Erythroblast (primary cell): ENCODE measurements around the gene MYBPHL.
"Not testable (repeated sequence)": the region's sequence is repeated elsewhere in the genome, so short reads cannot be mapped to it uniquely, and the experiment has no call there.

ENCODE experiments used
- DNase-seq, 2 experiments: peaks; one replicate each; lab custom pipeline; 2025; lab: John Stamatoyannopoulos, UW
- GATA1 ChIP-seq: IDR thresholded peaks from 2 replicates; pipeline ENCODE4 v1.6.1; 2011; ENCODE audit warnings: low read depth, mild to moderate bottlenecking, control low read depth, low read length, moderate library complexity
- POLR2A ChIP-seq: IDR thresholded peaks from 2 replicates; pipeline ENCODE4 v1.6.1; 2011; ENCODE audit warnings: mild to moderate bottlenecking, low read length

The MYBPHL gene

DNA sequence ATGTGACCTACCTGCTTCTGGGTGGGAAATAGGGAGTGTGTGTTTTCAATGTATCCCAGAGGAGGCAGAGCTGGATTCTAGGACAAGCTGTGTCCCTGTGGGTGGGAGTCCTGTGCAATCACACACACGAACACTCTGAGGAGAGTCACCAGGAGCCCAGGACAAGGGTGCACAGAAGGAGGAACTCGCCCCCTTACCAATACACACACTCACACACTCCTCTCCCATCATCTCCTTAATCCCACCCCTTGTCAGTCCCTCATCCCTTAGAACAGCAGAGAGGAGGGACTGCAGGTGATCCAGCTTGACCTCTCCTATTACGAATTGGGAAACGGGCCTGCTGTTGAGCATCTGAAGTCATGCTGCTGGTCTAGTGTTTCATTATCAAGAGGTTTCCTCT, 8.5 kb upstream of the MYBPHL start:
- no peak for DNase-seq
- TF ChIP-seq GATA1: no peak
- no peak for TF ChIP-seq POLR2A

DNA sequence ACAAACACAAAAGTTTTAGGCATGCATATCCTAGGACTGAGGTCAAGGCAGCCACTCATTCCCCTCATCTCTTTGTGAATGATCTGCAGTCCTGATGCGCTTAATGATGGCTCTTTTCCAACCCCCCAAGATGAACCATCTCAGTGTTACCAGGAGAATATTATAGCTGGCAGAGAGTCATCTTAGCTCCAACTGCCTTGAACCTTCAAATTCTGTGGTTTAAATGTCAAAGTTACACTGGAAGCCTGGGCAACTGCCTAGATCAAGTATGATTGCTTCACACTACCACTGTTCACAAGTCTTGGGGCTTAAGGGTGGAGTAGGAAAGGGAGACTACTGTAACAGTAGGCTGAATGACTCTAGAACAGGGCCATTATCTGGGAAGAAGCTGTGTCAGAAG, 8.0 kb upstream of the MYBPHL start:
- TF ChIP-seq GATA1 (no peak), POLR2A (no peak)
- no peak for DNase-seq

DNA sequence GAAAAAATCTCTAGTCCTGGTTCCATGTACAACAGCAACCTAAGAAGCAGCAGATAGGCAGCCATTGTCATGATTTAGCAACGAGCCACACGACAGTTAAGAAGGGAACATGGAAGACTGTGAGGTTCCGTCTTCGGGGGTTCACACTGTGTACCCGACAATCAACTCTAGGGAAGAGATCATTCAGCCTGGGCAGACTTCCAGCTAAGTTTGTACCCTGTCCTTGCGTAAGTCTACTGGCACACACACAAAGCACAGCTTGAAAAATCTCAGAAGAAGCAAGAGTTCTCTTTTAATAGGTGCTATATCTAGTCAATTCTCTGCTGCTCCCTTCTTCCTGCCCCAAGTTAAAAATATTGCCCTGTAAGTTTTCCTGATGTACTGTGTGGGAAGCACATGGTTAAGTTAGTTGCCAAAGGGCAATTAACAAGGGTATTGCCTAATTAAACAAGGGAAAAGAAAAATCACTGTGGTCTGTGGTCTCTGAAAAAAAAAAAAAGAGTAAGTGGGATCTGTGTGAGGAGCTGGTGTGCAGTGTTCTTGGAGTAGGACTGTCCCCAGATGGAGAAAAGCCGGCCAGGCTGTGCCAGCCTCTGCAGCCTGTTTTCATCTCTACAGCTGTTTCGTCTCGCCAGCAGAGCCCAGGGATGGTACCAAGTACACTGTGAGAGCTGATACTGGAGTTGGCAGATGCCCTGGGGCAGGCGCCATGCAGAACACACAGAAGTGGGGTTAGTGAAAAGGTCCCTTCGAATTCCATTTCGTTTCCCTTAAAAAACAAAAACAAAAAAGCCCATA, 6.4 kb upstream of the MYBPHL start:
- DNase-seq: no peak
- no peak for TF ChIP-seq POLR2A
- TF ChIP-seq GATA1: no peak

DNA sequence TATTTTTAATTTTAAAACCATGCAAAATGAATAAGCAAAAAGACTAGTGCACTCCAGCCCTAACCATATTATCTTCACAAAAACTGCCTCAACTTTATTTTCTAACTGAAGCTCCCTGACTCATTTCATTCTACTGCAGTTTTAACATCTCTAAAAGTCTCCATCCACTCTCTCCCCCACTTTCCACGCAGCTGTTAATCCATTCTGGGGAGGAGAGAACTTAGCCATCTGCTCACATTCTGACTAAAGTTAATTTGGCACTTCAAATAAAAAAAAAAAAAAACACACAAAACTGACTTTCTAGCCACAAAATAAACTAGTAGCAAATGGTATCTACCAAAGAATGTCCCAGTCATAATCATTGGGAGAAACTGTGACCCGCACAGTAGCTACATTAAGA, 5.4 kb upstream of the MYBPHL start:
- no peak for TF ChIP-seq GATA1
- TF ChIP-seq POLR2A: no peak
- no peak for DNase-seq

DNA sequence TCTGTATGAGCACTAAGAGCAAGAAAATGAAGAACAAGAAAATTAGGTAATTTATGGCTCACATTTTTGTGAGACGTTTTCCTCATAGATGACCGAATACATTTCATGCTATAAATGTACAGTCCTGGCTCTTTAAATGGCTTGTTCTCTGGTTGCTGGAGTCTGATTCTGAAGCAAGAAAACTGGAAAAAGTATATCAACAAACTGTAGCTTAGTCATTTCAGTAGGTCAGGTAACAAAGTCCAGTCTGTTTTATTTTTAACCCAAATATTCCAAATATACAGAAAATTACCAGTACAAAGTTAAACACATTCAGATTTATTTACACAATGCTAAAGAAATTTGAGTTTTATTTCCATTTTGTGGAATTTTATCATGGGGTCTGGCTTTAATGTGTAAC, 2.5 kb upstream of the MYBPHL start:
- DNase-seq: no peak
- no peak for TF ChIP-seq POLR2A
- TF ChIP-seq GATA1: no peak

DNA sequence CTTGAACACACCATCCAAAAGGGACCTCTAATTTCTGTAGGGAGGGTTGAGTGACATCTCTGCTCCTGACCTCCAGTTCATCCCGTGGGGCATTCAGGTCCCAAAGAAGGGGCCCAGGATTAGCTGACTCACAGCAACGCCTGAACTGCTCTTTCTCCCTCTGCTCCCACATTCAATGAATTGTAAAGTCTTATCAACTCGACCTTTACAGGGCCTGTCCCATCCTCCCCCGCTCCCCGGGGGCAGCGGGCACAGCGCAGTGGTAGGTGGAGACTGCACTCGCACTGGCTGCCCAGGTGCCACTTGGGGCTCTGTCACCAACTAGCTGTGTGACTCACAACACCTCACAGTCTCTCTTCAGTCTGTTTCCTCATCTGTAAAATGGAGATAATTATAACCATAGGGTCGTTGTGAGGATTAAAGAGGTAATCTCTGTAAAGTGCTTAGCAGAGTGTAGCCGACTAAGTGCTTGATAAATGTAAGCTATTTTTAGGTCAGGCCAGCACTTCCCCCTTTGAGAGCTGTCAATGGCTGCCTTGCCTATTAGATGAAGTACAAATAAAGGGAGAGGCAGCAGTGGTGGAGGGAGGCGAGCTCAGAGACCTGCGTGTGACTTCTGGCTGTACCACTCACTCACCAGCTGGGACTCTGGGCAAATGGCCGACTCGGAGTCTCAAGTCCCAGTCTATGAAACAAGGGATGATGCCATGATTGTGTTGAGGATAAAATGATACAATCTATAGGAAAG, 637 bp upstream of the MYBPHL start:
- no peak for TF ChIP-seq GATA1
- no peak for TF ChIP-seq POLR2A
- peak in 1 of 2 experiments; percentile 24 for DNase-seq

DNA sequence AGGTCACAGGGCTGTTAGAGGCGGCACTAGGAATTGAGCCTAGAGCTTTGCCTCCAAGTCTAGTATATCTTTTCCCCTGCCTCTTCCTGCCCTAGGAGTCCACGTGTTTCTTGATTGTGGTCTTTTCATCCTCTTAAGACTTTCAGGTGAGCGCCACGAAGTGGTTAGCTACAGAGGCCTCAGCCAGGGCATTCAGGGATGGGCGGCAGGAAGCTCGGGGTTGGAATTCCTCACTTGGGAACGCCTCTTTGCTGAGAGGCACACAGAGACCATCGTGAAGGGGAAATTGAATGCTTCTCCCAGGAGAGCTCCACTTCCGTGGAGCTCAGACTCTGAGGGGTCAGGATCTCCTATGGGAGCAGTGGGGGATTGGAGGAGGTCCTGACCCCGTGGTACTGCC, 820 bp downstream of the MYBPHL start:
- DNase-seq: not testable (repeated sequence)

DNA sequence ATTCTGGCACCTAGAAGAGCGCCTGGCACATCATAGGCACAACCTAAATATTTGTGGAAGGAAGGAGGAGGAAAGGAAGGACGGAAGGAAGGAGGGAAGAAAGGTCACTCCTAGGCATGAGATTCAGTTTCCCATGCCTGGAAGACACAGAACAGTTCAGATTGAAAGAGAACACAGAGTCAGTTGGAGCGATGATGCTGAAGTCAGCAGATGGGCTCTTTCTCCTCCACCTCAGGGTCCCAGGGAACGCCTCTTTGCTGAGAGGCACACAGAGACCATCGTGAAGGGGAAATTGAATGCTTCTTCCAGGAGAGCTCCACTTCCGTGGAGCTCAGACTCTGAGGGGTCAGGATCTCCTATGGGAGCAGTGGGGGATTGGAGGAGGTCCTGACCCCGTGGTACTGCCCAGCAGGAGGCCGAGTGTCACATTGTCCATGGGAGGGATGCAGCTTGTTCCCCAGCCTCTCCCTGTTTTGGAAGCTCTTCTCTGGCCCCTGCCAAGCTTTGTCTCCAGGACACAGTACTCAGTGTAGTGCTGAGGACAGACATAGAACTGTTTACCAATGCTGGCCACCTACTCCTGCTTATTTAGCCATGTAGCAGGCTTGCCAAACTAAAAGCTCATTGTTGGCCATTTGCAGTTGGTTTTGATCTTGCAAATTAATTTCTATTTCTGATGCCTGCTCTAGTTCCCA, 2.4 kb downstream of the MYBPHL start:
- DNase-seq: no peak
- TF ChIP-seq GATA1 (no peak), POLR2A (no peak)

DNA sequence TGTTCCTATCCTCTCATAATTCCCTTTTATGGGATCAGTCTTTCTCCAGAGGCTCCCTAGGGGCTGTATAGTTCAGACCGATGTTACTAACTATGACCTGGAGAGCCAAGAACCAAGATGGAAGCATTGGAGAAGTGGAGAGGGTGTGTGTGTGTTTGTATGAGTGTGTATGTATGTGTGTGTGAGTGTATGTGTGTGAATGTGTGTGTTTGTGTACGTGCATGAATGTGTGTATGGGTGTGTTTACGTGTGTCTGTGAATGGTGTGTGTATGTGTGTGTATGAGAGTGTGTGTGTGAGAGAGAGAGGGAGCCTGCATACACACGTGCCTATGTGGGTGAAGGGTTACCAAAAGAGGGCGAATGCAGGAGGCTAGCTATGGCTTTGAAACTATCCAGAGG, 4.9 kb downstream of the MYBPHL start:
- no peak for DNase-seq
- no peak for TF ChIP-seq POLR2A
- no peak for TF ChIP-seq GATA1

DNA sequence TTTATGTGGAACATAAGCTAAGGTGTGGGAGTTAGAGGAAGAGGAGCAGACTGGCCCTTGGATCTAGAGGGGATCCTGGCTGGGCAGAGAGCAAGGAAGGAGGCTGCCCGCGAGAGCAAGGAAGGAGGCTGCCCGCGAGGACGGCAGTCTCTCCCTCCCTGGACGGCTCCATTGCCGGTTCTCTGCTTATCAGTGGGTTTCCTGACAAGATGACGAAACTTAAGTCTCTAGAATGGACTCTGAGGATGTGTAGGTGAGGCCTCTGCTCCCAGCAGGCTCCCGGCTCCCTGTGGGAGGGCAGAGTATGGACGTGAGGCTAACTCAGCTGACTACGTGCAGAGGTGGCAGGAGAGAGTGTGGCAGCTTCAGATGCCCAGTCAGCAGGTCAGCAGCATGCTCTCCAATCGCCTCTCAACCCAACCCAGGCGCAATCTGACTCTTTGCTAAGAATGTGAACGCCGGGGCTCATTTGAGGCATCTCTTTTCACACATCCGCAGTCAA, 6.1 kb downstream of the MYBPHL start:
- TF ChIP-seq GATA1: no peak
- no peak for TF ChIP-seq POLR2A
- DNase-seq: no peak

DNA sequence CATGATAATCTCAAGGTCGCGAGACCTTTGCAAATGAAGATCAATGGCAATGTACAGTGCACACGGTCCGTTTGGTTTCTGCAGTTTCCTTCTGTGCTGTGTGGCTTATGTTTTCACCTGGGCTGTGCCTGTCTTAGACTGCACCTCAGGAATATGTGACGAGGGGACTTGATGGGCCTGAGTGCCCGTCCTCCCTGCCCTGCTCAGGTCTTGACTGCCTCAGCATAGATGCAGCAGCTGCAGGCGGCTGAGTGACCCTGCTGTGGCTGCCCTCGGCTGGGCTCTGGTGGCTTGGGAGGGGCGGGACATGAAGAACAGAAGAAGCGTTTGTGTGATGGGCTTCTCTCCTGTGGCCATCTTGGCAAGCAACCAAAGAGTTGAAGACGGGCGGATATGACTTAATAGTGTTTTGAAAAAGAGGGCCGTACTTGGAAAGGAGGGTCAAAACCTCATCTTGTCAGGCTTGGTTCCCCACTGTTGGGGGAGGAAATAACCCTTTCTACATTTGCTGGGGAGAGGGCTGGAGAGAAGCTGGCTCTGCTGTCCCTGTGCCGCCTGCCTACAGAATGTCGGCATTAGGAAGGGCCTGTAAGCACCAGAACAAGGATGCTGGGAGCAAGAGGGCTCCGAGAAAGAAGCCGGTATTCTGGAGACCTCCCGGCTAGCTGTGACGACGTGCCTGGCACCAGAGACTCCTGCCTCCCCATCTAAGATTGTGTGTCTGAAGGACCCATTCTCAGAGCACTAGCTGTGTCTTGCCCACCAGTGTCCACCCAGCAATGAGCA, 7.1 kb downstream of the MYBPHL start:
- TF ChIP-seq GATA1: no peak
- no peak for TF ChIP-seq POLR2A
- DNase-seq: no peak

DNA sequence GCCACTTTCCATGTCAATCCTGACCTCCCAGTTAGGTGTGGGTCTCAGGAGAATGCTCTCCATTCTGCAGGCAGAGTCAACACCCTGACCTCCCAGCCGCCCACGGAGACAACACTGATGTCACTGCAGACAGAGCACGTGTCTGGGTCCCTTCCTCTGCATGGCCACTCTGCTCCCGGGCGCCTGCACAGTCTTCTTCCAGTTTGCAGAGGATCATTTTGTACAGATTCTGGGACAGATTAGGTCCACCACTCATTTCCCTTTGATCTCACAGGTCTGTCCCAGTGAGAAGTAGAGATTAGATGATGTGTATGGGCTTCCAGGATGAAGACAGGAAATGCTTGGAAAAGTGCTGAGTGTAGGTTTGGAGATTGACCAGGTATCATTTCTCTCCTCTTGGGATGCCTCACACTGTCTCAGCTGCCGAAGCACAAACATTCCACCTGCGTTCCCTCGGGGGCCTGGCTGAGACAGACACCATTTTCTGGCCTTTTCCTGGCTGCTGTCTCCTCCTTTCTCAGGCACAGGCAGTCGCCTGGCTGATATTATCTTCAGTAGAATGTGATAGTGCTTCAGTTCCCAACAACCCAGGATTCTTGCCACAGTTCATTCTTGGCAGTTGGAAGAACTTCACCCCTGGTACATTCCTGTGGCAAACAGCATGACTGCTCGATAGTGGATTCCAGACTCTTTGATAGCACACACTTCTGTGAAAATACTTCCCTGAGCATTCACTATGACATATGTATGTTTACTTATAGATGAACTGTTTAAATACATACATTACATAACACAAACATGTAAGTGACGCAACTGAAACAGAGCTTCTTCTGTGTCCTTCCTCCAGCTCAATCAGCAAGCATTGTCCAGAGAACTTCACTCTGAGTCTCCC, 7.9 kb downstream of the MYBPHL start:
- DNase-seq: no peak
- no peak for TF ChIP-seq POLR2A
- TF ChIP-seq GATA1: no peak

DNA sequence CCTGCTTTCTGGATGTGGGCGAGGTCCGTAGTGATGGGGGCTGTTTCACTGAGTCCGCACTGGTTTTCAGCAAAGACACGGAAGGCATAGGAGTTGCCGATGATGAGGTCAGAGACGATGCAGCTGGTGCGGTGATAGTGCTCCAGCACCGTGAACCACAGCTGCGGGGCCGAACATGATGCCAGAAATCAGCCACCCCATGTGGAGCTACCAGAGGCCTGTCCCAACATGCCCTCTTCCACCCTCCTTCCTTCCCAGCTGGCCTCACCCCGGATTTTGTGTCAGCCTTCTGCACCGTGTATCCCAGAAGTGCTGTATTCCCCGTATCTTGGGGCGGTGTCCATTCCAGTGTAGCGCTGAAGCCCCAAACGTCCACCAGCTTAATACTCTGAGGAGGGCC, 10.0 kb downstream of the MYBPHL start:
- no peak for TF ChIP-seq POLR2A
- no peak for TF ChIP-seq GATA1
- DNase-seq: no peak
